ENCODE results near the gene PNLIPRP3.

The PNLIPRP3 gene

GRCh38 chr10:116477986-116478664 is 50.5 kb downstream of the PNLIPRP3 start:
- no peak for TF ChIP-seq CTCF (IDR thresholded peaks at IDR 0.05; ENCODE audit: extremely low read depth, missing control alignments)
- DNase-seq (ENCODE audit: low spot score) = no peak

GRCh38 chr10:116486770-116487448 is 59.3 kb downstream of the PNLIPRP3 start:
- no peak for TF ChIP-seq CTCF (IDR thresholded peaks at IDR 0.05; ENCODE audit: extremely low read depth, missing control alignments)
- DNase-seq (ENCODE audit: low spot score) = no peak

- TF ChIP-seq CTCF (IDR thresholded peaks at IDR 0.05; ENCODE audit: extremely low read depth, missing control alignments) = no peak
- no peak for DNase-seq (ENCODE audit: low spot score)
Observed at GRCh38 chr10:116487522-116488430, 60.1 kb downstream of the PNLIPRP3 start.

- TF ChIP-seq CTCF (IDR thresholded peaks at IDR 0.05; ENCODE audit: extremely low read depth, missing control alignments) = no peak
- no peak for DNase-seq (ENCODE audit: low spot score)
Observed at GRCh38 chr10:116489460-116489859, 61.8 kb downstream of the PNLIPRP3 start.

GRCh38 chr10:116490028-116490662 is 62.5 kb downstream of the PNLIPRP3 start:
- peak; percentile 33 for DNase-seq (ENCODE audit: low spot score)
- peak; percentile 58 for TF ChIP-seq CTCF (IDR thresholded peaks at IDR 0.05; ENCODE audit: extremely low read depth, missing control alignments)

- DNase-seq (ENCODE audit: low spot score) = no peak
- no peak for TF ChIP-seq CTCF (IDR thresholded peaks at IDR 0.05; ENCODE audit: extremely low read depth, missing control alignments)
Observed at GRCh38 chr10:116504786-116505185, 77.1 kb downstream of the PNLIPRP3 start.
